Liver (tissue), 9 donors: ENCODE measurements around the gene NOL4L. TPM values are rescaled to one million over a fixed set of nuclear protein-coding genes. Genes with fewer than 3 reads are reported as not detected.

Experiments used
- DNase-seq: peaks from one replicate; pipeline ENCODE4 v3.0.0-alpha.2; 2017; ENCODE audit warnings: low spot score
- H3K27ac ChIP-seq, 2 donors: one replicate each; pipeline ENCODE4 v1.7.0; 2013; ENCODE audit warnings: inconsistent platforms in 2 of 2, low read length in 2 of 2, control low read depth in 1 of 2, low read depth in 1 of 2, mild to moderate bottlenecking in 1 of 2
- H3K27me3 ChIP-seq, 4 donors: one replicate each; pipeline versions ENCODE4 v1.6.1 to v1.7.0; 2013; ENCODE audit warnings: low read length in 3 of 4, inconsistent platforms in 1 of 4, mild to moderate bottlenecking in 1 of 4, moderate library complexity in 1 of 4; ENCODE audit not compliant: control insufficient read depth in 4 of 4, insufficient read depth in 4 of 4
- H3K36me3 ChIP-seq, 4 donors: one replicate each; pipeline versions ENCODE4 v1.6.1 to v1.7.0; 2013; ENCODE audit warnings: low read length in 3 of 4, mild to moderate bottlenecking in 3 of 4, low read depth in 1 of 4, moderate library complexity in 1 of 4; ENCODE audit not compliant: control insufficient read depth in 4 of 4, insufficient read depth in 3 of 4
- H3K4me1 ChIP-seq, 4 donors: one replicate each; pipeline versions ENCODE4 v1.6.1 to v1.7.0; 2013; ENCODE audit warnings: low read length in 3 of 4, mild to moderate bottlenecking in 3 of 4, moderate library complexity in 1 of 4; ENCODE audit not compliant: control insufficient read depth in 4 of 4, insufficient read depth in 4 of 4
- H3K4me3 ChIP-seq, 3 donors: one replicate each; pipeline versions ENCODE4 v1.6.1 to v1.7.0; 2013; ENCODE audit warnings: low read length in 3 of 3, control low read depth in 1 of 3, low read depth in 1 of 3, mild to moderate bottlenecking in 1 of 3
- H3K9ac ChIP-seq, 2 donors: one replicate each; pipeline ENCODE4 v1.7.0; 2013; ENCODE audit warnings: low read length in 2 of 2, mild to moderate bottlenecking in 2 of 2, moderate library complexity in 2 of 2, control low read depth in 1 of 2, low read depth in 1 of 2
- H3K9me3 ChIP-seq, 4 donors: one replicate each; pipeline versions ENCODE4 v1.6.1 to v1.7.0; 2013; ENCODE audit warnings: low read length in 3 of 4; ENCODE audit not compliant: control insufficient read depth in 4 of 4
- EGR1 ChIP-seq, 2 donors: IDR thresholded peaks; 2 replicates each; pipeline ENCODE4 v1.6.1; 2016 to 2018; ENCODE audit warnings: antibody characterized with exemption in 2 of 2, low read depth in 2 of 2
- FOXA2 ChIP-seq: IDR thresholded peaks from 2 replicates; pipeline ENCODE4 v1.6.1; 2016; ENCODE audit warnings: antibody characterized with exemption
- GABPA ChIP-seq, 2 donors: IDR thresholded peaks in 1 of 2; conservative IDR thresholded peaks in 1 of 2; 2 replicates each; pipeline ENCODE4 v1.6.1; 2016; ENCODE audit warnings: antibody characterized with exemption in 2 of 2, mild to moderate bottlenecking in 1 of 2, moderate library complexity in 1 of 2
- HNF4A ChIP-seq, 2 donors: conservative IDR thresholded peaks; 2 replicates each; pipeline ENCODE4 v1.6.1; 2016; ENCODE audit warnings: antibody characterized with exemption in 2 of 2, mild to moderate bottlenecking in 2 of 2
- RAD21 ChIP-seq, 2 donors: IDR thresholded peaks; 2 replicates each; pipeline ENCODE4 v1.6.1; 2016; ENCODE audit warnings: antibody characterized with exemption in 2 of 2, mild to moderate bottlenecking in 2 of 2
- RXRA ChIP-seq, 2 donors: IDR thresholded peaks; 2 replicates each; pipeline ENCODE4 v1.6.1; 2017 to 2018; ENCODE audit warnings: antibody characterized with exemption in 2 of 2, mild to moderate bottlenecking in 1 of 2
- SP1 ChIP-seq: IDR thresholded peaks from 2 replicates; pipeline ENCODE4 v1.6.1; 2018; ENCODE audit warnings: antibody characterized with exemption, mild to moderate bottlenecking
- TAF1 ChIP-seq: conservative IDR thresholded peaks from 2 replicates; pipeline ENCODE4 v1.6.1; 2016; ENCODE audit warnings: antibody characterized with exemption, mild to moderate bottlenecking
- YY1 ChIP-seq: IDR thresholded peaks from 2 replicates; pipeline ENCODE4 v1.6.1; 2016; ENCODE audit warnings: antibody characterized with exemption, mild to moderate bottlenecking
- WGBS: extraction: QIAGEN DNeasy Blood & Tissue Kit; methylation state at CpG from one replicate; pipeline ENCODE4 v1.1.7; 2013; 5-methylcytosine and 5-hydroxymethylcytosine counted together
- polyA plus RNA-seq, 2 donors: library from polyadenylated mRNA; stranded (reverse) in 1 of 2; unstranded in 1 of 2; fragments of 200-250 nt in 1 of 2; fragments of >200 nt in 1 of 2; fragmentation: Nextera tagmentation in 1 of 2; extraction: Ambion mirVana in 1 of 2; gene quantifications; one replicate each; pipeline versions ENCODE4 v1.2.1 to v1.2.3, GENCODE V29; 2013 to 2015
- total RNA-seq, 2 donors: library from RNA; depleted of rRNA; stranded (reverse); fragments of >200 nt; gene quantifications; one replicate each; pipeline ENCODE4 v1.2.3, GENCODE V29; 2014
- TF ChIP-seq, protein P1 (sequence below): IDR thresholded peaks from 2 replicates; pipeline ENCODE4 v1.6.1; 2016; ENCODE audit warnings: antibody characterized with exemption
- TF ChIP-seq, protein P2 (sequence below): fragments of 150-350 bp; IDR thresholded peaks from 2 replicates; pipeline ENCODE4 v1.5.1; 2017; ENCODE audit warnings: improper control_type of control experiment, low read depth, low read length; ENCODE audit not compliant: missing input control
- TF ChIP-seq, protein P3 (sequence below): IDR thresholded peaks from 2 replicates; pipeline ENCODE4 v1.6.1; 2016; ENCODE audit warnings: antibody characterized with exemption, mild to moderate bottlenecking
- donor health status: healthy.
- donor health status: healthy.
- donor health status: healthy.
- donor health status: healthy.
- donor health status: healthy.

Gene NOL4L
- total and polyA plus RNA-seq, 4 donors: 2.2 to 6.8 (median 4.3) TPM

DNA sequence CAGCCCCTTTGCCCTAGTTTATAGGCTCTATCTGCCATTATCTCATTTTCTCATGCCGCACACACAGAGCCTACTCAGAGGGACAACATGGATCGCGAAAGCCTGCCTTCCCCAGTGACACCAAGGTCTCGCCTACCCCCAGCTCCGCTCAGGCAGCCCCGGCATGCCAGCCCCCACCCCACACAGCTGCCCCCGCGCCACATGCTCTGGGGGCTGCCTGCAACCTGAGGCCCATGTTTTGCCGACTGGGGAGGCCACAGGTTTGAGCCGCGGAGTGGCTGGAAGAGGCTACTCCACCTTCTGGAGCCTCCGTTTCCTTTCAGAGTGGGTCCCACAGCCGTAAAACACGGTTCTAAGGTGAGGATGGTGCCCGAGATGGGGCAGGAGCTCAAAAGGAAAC, 124.9 kb downstream of the NOL4L start:
- TF ChIP-seq, protein P1, sequence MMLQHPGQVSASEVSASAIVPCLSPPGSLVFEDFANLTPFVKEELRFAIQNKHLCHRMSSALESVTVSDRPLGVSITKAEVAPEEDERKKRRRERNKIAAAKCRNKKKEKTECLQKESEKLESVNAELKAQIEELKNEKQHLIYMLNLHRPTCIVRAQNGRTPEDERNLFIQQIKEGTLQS: no peak
- TF ChIP-seq HNF4A (conservative IDR thresholded peaks at IDR 0.05) (no peak), GABPA (IDR thresholded peaks at IDR 0.05 in 1 of 2, conservative IDR thresholded peaks at IDR 0.05 in 1 of 2) (no peak), RAD21 (IDR thresholded peaks at IDR 0.05) (no peak), TAF1 (no peak)
- TF ChIP-seq, protein P2, sequence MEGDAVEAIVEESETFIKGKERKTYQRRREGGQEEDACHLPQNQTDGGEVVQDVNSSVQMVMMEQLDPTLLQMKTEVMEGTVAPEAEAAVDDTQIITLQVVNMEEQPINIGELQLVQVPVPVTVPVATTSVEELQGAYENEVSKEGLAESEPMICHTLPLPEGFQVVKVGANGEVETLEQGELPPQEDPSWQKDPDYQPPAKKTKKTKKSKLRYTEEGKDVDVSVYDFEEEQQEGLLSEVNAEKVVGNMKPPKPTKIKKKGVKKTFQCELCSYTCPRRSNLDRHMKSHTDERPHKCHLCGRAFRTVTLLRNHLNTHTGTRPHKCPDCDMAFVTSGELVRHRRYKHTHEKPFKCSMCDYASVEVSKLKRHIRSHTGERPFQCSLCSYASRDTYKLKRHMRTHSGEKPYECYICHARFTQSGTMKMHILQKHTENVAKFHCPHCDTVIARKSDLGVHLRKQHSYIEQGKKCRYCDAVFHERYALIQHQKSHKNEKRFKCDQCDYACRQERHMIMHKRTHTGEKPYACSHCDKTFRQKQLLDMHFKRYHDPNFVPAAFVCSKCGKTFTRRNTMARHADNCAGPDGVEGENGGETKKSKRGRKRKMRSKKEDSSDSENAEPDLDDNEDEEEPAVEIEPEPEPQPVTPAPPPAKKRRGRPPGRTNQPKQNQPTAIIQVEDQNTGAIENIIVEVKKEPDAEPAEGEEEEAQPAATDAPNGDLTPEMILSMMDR: no peak
- WGBS: 91% methylated on average over 15 of the region's 15 CpGs
- H3K9ac ChIP-seq: no peak overlapping the region
- no peak overlapping the region for H3K27ac ChIP-seq
- H3K4me3 ChIP-seq: no peak overlapping the region
- peaks cover 0 to 2% (median 0%) of the 10 kb centered on the region in 4 donors for H3K36me3 ChIP-seq
- peaks cover 18 to 38% (median 27%) of the 10 kb centered on the region in 4 donors for H3K4me1 ChIP-seq
- no peaks in the 10 kb centered on the region for H3K27me3 ChIP-seq
- H3K9me3 ChIP-seq: no peaks in the 10 kb centered on the region
- DNase-seq: no peak

DNA sequence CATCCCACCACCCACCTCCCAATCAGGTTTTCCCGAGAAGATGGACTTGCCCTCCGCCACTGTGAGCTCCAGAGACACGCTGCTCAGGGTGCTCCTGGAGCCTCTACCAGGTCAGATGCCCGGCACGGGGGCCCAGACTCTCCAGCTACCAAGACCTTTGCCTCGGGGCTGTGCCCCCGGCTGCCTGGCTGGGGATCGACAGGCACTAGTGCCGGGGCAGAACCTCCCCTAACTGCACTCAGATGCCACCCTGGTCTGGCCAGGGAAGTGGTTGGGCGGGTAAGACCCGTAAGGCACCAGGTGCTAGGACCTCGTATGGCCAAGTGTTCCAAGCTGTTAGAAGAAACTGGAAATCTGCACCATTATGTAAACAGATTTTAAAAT, 126.3 kb downstream of the NOL4L start:
- 91% methylated on average over 12 of the region's 12 CpGs for WGBS
- H3K9ac ChIP-seq: no peak overlapping the region
- H3K9me3 ChIP-seq: no peaks in the 10 kb centered on the region
- H3K36me3 ChIP-seq: peaks cover 0 to 9% (median 1%) of the 10 kb centered on the region in 4 donors
- no peak overlapping the region for H3K27ac ChIP-seq
- TF ChIP-seq FOXA2 (no peak), RXRA (IDR thresholded peaks at IDR 0.05) (no peak), RAD21 (IDR thresholded peaks at IDR 0.05) (no peak), SP1 (no peak), EGR1 (IDR thresholded peaks at IDR 0.05; ENCODE audit: low read depth in 2 of 2) (no peak), TAF1 (no peak), YY1 (no peak)
- TF ChIP-seq, protein P3, sequence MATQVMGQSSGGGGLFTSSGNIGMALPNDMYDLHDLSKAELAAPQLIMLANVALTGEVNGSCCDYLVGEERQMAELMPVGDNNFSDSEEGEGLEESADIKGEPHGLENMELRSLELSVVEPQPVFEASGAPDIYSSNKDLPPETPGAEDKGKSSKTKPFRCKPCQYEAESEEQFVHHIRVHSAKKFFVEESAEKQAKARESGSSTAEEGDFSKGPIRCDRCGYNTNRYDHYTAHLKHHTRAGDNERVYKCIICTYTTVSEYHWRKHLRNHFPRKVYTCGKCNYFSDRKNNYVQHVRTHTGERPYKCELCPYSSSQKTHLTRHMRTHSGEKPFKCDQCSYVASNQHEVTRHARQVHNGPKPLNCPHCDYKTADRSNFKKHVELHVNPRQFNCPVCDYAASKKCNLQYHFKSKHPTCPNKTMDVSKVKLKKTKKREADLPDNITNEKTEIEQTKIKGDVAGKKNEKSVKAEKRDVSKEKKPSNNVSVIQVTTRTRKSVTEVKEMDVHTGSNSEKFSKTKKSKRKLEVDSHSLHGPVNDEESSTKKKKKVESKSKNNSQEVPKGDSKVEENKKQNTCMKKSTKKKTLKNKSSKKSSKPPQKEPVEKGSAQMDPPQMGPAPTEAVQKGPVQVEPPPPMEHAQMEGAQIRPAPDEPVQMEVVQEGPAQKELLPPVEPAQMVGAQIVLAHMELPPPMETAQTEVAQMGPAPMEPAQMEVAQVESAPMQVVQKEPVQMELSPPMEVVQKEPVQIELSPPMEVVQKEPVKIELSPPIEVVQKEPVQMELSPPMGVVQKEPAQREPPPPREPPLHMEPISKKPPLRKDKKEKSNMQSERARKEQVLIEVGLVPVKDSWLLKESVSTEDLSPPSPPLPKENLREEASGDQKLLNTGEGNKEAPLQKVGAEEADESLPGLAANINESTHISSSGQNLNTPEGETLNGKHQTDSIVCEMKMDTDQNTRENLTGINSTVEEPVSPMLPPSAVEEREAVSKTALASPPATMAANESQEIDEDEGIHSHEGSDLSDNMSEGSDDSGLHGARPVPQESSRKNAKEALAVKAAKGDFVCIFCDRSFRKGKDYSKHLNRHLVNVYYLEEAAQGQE: no peak
- DNase-seq: no peak
- no peaks in the 10 kb centered on the region for H3K27me3 ChIP-seq
- peaks cover 7 to 25% (median 15%) of the 10 kb centered on the region in 4 donors for H3K4me1 ChIP-seq
- no peak overlapping the region for H3K4me3 ChIP-seq
